Esophagus squamous epithelium (tissue), 4 donors: ENCODE measurements around the gene SPP1.

Experiments
- POLR2A ChIP-seq, 4 donors: fragments of 450-650 bp; IDR thresholded peaks; one replicate each; pipeline ENCODE4 v1.6.1; 2017; ENCODE audit warnings: antibody characterized with exemption in 4 of 4, mild to moderate bottlenecking in 4 of 4, moderate library complexity in 3 of 4
- TF ChIP-seq, protein P1 (sequence below), 6 experiments: fragments of 450-650 bp in 4 of 6; fragments of 200-600 bp in 2 of 6; sonication (generic) in 2 of 6; IDR thresholded peaks; one replicate each; pipeline ENCODE4 v1.5.1; 2016 to 2019; ENCODE audit warnings: antibody characterized with exemption in 6 of 6, mild to moderate bottlenecking in 4 of 6, moderate library complexity in 4 of 6

DNA sequence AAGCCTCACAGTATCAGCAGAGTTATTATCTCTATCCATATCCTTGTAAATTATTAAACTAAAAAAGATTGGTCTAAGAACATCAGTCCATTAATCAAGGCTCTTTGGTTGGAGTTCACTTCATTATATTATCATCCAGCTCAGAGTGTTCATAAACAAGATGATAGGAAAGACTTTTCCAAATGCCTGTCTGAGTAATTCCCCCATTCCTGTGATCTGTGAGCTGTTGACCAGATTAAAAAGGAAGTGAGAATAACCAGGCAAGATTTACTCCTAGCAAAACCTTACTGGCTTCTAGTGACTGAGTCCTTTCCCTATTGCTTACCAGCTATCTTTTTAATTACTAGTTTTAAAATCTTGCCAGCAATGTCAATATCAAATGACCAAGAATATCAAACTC is 46.8 kb downstream of the SPP1 start:
- TF ChIP-seq POLR2A (IDR thresholded peaks at IDR 0.05): no peak
- TF ChIP-seq, protein P1, sequence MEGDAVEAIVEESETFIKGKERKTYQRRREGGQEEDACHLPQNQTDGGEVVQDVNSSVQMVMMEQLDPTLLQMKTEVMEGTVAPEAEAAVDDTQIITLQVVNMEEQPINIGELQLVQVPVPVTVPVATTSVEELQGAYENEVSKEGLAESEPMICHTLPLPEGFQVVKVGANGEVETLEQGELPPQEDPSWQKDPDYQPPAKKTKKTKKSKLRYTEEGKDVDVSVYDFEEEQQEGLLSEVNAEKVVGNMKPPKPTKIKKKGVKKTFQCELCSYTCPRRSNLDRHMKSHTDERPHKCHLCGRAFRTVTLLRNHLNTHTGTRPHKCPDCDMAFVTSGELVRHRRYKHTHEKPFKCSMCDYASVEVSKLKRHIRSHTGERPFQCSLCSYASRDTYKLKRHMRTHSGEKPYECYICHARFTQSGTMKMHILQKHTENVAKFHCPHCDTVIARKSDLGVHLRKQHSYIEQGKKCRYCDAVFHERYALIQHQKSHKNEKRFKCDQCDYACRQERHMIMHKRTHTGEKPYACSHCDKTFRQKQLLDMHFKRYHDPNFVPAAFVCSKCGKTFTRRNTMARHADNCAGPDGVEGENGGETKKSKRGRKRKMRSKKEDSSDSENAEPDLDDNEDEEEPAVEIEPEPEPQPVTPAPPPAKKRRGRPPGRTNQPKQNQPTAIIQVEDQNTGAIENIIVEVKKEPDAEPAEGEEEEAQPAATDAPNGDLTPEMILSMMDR (IDR thresholded peaks at IDR 0.05): no peak
